ENCODE results near the gene ILF2. TPM values are rescaled to one million over a fixed set of nuclear protein-coding genes. Genes with fewer than 3 reads are reported as not detected.

The ILF2 gene
- total and polyA plus RNA-seq, 2 donors (not counting 1 experiment from before 2014, with no cell fraction given), result 89.8 to 94.0 TPM

DNA sequence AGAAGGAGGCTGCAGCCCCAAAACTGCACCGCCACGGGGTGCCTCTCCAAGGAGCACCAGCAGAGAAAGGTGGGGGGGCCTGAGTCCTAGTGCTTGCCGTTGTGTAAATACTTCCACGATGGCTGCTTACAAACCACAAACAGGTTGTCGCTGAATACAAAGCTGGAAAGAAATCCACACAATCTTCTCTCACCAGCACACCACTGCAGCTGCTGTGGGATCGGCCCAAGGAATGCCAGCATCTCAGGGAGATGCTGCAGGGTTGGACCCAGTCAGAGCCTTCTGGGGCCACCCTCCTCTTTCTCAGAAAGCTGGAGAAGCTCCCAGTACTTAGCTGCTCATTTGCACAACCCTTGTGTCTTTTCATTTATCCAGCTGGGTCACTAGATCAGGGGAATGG, 51.6 kb downstream of the ILF2 start:
- Histone ChIP-seq H3K79me2 (ENCODE audit: control insufficient read depth, insufficient read depth, low read length) (no peaks in the 10 kb centered on the region), H3K4me1 (ENCODE audit: control insufficient read depth in 2 of 2, insufficient read depth in 2 of 2, low read length in 2 of 2) (peaks cover 10% of the 10 kb centered on the region in 2 donors), H3K27ac (ENCODE audit: low read length in 2 of 2) (no peak overlapping the region), H4K20me1 (ENCODE audit: control insufficient read depth, insufficient read depth, low read length, poor library complexity, severe bottlenecking) (no peaks in the 10 kb centered on the region), H2AFZ (ENCODE audit: insufficient read depth, low read depth, low read length, poor library complexity, severe bottlenecking) (no peak overlapping the region), H3K9ac (ENCODE audit: low read length) (no peak overlapping the region), H3K4me3 (ENCODE audit: control extremely low read depth in 1 of 5, extremely low read depth in 1 of 5, insufficient read depth in 1 of 5, low read depth in 2 of 5, low read length in 4 of 5) (no peak overlapping the region), H3K9me3 (ENCODE audit: control extremely low read depth in 1 of 3, control insufficient read depth in 2 of 3, insufficient read depth in 1 of 3, low read length in 2 of 3) (no peaks in the 10 kb centered on the region), H3K27me3 (replicated peaks in 1 of 4; ENCODE audit: control extremely low read depth in 1 of 4, control insufficient read depth in 3 of 4, insufficient read depth in 4 of 4, low read length in 3 of 4) (no peaks in the 10 kb centered on the region), H3K36me3 (replicated peaks in 1 of 2; ENCODE audit: control extremely low read depth in 1 of 2, control insufficient read depth in 1 of 2, extremely low read depth in 1 of 2, insufficient read depth in 2 of 2, low read length in 1 of 2) (no peaks in the 10 kb centered on the region), H3K4me2 (replicated peaks; ENCODE audit: low read depth, low read length, poor library complexity, severe bottlenecking) (no peak overlapping the region)
- POLR2A ChIA-PET, result interaction anchor here (0.7 kb wide), 1 partner anchor 24 kb away, joined by 3 read pairs; no protein-coding TSS in a partner anchor
- Mint-ChIP-seq H3K4me3 (no peak overlapping the region), H3K27ac (no peak overlapping the region), H3K9me3 (ENCODE audit: insufficient read depth) (no peaks in the 10 kb centered on the region), H3K4me1 (peaks cover 7% of the 10 kb centered on the region), H3K27me3 (no peaks in the 10 kb centered on the region)
- 98% methylated on average over 6 of the region's 6 CpGs for WGBS (ENCODE audit: insufficient coverage)
- TF ChIP-seq, protein P1, sequence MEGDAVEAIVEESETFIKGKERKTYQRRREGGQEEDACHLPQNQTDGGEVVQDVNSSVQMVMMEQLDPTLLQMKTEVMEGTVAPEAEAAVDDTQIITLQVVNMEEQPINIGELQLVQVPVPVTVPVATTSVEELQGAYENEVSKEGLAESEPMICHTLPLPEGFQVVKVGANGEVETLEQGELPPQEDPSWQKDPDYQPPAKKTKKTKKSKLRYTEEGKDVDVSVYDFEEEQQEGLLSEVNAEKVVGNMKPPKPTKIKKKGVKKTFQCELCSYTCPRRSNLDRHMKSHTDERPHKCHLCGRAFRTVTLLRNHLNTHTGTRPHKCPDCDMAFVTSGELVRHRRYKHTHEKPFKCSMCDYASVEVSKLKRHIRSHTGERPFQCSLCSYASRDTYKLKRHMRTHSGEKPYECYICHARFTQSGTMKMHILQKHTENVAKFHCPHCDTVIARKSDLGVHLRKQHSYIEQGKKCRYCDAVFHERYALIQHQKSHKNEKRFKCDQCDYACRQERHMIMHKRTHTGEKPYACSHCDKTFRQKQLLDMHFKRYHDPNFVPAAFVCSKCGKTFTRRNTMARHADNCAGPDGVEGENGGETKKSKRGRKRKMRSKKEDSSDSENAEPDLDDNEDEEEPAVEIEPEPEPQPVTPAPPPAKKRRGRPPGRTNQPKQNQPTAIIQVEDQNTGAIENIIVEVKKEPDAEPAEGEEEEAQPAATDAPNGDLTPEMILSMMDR (IDR thresholded peaks at IDR 0.05), result no peak
- TF ChIP-seq EZH2 (IDR thresholded peaks at IDR 0.05; ENCODE audit: borderline replicate concordance, insufficient read depth, low read depth, low read length, poor library complexity, severe bottlenecking), result no peak
- no peak for DNase-seq
- intact Hi-C loops (cut with micrococcal nuclease), result no loop called here
- CTCF ChIA-PET, result no interaction called here
- no peak for ATAC-seq (ENCODE audit: low read depth)

DNA sequence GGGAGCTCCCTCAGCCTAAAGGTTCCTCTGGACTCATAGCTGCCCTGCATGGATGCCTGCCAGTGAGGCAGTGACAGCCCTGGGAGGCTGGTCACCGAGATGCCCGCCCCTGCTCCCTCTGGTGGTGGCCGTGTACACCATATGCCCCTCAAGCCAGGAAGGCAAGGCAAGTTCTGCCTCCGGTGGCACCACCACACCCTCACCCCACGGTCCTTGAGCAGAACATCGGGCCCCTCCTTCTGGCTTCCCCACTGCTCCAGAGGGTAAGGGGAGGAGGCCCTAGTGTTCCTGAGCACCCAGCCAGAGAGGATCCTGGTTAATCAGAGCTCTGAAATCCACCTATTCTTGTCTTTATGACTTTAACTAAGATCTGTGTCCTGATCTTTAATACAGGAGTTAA, 53.1 kb downstream of the ILF2 start:
- ChIA-PET CTCF (no interaction called here), POLR2A (no interaction called here)
- Mint-ChIP-seq H3K9me3 (ENCODE audit: insufficient read depth) (no peaks in the 10 kb centered on the region), H3K27ac (no peak overlapping the region), H3K27me3 (no peaks in the 10 kb centered on the region), H3K4me3 (no peak overlapping the region), H3K4me1 (peaks cover 1% of the 10 kb centered on the region)
- Histone ChIP-seq H3K36me3 (replicated peaks in 1 of 2; ENCODE audit: control extremely low read depth in 1 of 2, control insufficient read depth in 1 of 2, extremely low read depth in 1 of 2, insufficient read depth in 2 of 2, low read length in 1 of 2) (no peaks in the 10 kb centered on the region), H3K9ac (ENCODE audit: low read length) (no peak overlapping the region), H3K27ac (ENCODE audit: low read length in 2 of 2) (no peak overlapping the region), H3K27me3 (replicated peaks in 1 of 4; ENCODE audit: control extremely low read depth in 1 of 4, control insufficient read depth in 3 of 4, insufficient read depth in 4 of 4, low read length in 3 of 4) (no peaks in the 10 kb centered on the region), H3K79me2 (ENCODE audit: control insufficient read depth, insufficient read depth, low read length) (no peaks in the 10 kb centered on the region), H3K4me1 (ENCODE audit: control insufficient read depth in 2 of 2, insufficient read depth in 2 of 2, low read length in 2 of 2) (peaks cover 10% of the 10 kb centered on the region in 2 donors), H3K9me3 (ENCODE audit: control extremely low read depth in 1 of 3, control insufficient read depth in 2 of 3, insufficient read depth in 1 of 3, low read length in 2 of 3) (no peaks in the 10 kb centered on the region), H3K4me2 (replicated peaks; ENCODE audit: low read depth, low read length, poor library complexity, severe bottlenecking) (peak overlapping the region; percentile 43), H4K20me1 (ENCODE audit: control insufficient read depth, insufficient read depth, low read length, poor library complexity, severe bottlenecking) (no peaks in the 10 kb centered on the region), H2AFZ (ENCODE audit: insufficient read depth, low read depth, low read length, poor library complexity, severe bottlenecking) (peak overlapping the region; percentile 53), H3K4me3 (ENCODE audit: control extremely low read depth in 1 of 5, extremely low read depth in 1 of 5, insufficient read depth in 1 of 5, low read depth in 2 of 5, low read length in 4 of 5) (no peak overlapping the region)
- no peak for ATAC-seq (ENCODE audit: low read depth)
- peak; percentile 72 for DNase-seq
- WGBS (ENCODE audit: insufficient coverage), result 5% methylated on average over 3 of the region's 6 CpGs
- intact Hi-C loops (cut with micrococcal nuclease), result no loop called here
- TF ChIP-seq EZH2 (IDR thresholded peaks at IDR 0.05; ENCODE audit: borderline replicate concordance, insufficient read depth, low read depth, low read length, poor library complexity, severe bottlenecking), result no peak
- TF ChIP-seq, protein P1 (IDR thresholded peaks at IDR 0.05), result no peak

Measured in B cell (primary cell).